Nucleus accumbens (tissue), 56 donors: Measurements from ENCODE around the gene ARHGAP8.
"Not testable (repeated sequence)": the region's sequence is repeated elsewhere in the genome, so short reads cannot be mapped to it uniquely, and the experiment has no call there.

ENCODE experiments used
- DNase-seq, 56 donors: peaks; one replicate each; lab custom pipeline; 2025; lab: John Stamatoyannopoulos, UW

ARHGAP8 gene

GRCh38 chr22:44847380-44847779 lies 95.0 kb downstream of the ARHGAP8 start:
- DNase-seq = peak in 5 of 56 donors; percentile 3 to 13 (median 6)

DNA sequence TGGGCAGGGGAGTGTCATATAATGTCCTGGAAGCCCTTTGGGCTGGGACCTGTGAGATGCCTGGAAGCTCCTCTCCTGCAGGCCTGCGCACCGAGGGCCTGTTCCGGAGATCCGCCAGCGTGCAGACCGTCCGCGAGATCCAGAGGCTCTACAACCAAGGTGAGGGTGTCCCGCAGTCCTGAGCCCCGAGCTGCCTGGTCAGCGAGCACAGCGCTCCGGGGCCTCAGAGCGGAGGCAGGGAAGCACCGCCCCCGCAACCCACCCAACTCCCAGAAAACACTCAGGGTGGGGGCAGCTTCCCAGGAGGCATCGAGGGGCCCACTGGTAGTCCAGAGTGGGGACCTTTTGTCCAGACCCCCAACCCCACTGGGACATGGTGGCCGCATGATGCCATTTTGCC lies 95.5 kb downstream of the ARHGAP8 start:
- no peak for DNase-seq

DNA sequence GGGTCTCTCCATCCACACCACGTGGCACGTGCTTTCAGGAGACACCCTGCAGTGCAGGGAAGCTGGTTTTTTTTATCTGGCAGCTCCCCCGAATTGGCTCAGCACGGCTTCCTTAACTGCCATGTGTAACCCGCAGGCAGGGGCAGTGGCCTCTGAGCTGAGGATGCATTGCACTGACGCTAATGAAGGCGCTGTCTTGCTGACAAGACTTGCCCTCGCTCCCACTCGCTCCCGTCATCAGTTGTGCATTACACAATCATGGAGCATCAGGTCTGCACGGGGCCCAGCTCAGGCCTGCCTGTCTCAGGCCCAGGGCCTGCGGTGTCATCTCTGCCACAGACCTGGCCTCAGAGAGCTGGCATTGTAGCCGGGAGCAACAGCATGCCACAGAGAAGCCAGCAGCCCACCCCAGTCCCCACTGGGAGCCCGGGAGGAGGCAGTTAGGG lies 95.9 kb downstream of the ARHGAP8 start:
- DNase-seq = no peak

DNA sequence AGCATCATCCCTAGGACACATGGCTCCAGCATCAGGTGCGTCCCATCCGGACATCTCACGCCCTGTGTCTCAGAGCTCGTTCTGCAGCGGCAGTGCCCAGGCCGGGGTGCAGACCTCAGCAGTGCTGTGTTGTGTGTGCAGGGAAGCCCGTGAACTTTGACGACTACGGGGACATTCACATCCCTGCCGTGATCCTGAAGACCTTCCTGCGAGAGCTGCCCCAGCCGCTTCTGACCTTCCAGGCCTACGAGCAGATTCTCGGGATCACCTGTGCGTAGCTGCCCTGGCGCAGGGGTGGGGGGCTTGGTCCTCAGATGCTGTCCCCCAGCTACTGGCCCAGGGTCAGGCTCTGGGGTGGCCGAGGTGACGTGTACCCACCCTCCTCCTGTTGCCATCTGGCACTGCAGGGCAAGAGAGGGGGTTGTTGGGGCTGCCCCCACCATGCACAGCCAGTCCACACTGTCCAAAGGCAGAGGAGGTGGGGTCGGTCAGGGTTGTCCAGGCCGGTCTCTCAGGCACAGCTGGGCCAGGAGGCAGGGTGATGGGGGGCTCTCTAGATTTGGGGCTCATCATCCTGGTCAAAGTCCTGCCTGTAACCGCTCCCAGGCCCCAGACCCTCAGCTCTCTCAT lies 96.5 kb downstream of the ARHGAP8 start:
- no peak for DNase-seq

DNA sequence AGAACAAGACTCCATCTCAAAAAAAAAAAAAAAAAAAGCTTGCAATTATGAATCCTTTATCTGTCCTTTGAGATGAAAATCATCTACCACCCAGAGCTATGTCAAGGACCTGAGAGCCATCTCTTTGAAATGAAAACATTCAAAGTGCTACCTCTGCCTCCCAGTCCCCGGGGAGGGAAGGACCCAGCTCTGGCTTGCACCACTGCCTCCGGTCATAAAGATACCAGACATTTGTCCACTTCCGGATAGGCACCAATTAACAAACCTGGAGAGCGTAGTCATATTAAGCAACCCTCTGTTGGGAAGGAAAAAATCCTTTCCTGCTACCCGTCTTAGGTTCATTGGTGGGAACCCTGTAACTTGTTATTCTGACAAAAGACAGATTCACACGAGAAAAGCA lies 98.6 kb downstream of the ARHGAP8 start:
- DNase-seq = no peak

- DNase-seq = not testable (repeated sequence)
These were observed 102.3 kb downstream of the ARHGAP8 start for GRCh38 chr22:44854641-44855040.

- no peak for DNase-seq
These were observed 103.5 kb downstream of the ARHGAP8 start for GRCh38 chr22:44855855-44856254.

GRCh38 chr22:44858819-44859218 lies 106.4 kb downstream of the ARHGAP8 start:
- DNase-seq = not testable (repeated sequence)

- DNase-seq = no peak
These were observed 107.3 kb downstream of the ARHGAP8 start for GRCh38 chr22:44859641-44860040.

DNA sequence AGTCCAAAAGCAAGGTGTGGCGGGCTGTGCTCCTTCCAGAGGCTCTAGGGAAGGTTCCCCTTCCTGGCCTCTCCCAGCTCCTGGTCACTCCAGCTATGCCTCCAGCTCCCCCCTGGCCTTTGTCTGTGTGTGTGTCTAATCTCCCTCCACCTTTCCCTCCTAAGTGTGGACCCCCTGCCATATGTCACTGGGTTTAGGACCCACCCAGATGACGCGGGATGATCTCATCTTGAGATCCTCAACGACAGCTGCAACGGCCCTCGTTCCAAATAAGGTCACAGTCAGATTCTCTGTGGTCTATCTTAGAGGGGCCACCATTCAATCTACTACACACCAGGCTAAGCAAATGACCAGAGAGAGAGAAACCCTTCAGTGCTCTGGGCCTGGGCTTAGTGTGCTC lies 107.9 kb downstream of the ARHGAP8 start:
- DNase-seq = no peak

- DNase-seq = no peak
These were observed 108.9 kb downstream of the ARHGAP8 start for GRCh38 chr22:44861245-44861644.

DNA sequence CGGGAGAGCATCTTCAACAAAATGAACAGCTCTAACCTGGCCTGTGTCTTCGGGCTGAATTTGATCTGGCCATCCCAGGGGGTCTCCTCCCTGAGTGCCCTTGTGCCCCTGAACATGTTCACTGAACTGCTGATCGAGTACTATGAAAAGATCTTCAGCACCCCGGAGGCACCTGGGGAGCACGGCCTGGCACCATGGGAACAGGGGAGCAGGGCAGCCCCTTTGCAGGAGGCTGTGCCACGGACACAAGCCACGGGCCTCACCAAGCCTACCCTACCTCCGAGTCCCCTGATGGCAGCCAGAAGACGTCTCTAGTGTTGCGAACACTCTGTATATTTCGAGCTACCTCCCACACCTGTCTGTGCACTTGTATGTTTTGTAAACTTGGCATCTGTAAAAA lies 109.9 kb downstream of the ARHGAP8 start:
- DNase-seq = no peak

DNA sequence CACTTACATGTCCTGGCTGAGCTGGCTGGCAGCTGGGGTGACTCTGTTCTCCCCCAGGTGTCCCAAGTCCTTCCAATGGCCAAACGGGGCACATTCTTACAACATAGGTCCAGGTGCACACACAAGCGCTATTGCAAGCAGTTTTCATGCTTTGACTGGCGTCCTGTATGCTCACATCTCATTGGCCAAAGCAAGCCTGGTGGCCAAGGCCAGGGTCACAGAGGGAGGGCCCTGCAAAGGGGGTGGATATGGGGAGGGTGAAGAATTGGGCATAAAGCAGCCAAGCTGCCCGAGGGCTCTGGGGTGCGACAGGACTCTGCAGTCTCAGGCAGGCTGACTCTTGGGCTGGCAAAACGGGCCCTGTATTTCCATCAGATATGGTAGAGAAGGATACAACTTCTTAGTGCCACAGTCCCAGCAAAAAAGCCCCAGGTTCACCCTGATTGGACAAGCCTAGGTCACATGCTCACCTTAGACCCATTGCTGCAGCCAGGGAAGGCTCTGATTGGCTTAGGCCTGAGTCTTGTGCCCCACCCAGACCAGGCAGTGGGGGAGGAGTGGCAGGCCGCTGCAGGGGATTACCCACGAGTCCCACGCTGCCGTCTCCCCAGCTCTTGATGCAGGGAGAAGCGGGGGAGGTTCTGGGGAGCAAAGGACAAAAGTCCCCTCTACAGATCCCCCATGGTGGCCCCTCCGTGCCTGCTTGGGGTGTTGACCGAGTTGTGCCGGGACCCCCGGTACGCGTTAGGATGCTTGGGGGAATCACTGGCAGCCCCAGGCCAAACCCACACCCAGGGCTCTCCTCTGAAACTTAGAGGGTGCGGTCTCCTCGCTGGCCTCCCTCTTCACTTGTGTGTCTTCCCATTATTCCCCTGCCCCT lies 110.8 kb downstream of the ARHGAP8 start:
- DNase-seq = no peak

DNA sequence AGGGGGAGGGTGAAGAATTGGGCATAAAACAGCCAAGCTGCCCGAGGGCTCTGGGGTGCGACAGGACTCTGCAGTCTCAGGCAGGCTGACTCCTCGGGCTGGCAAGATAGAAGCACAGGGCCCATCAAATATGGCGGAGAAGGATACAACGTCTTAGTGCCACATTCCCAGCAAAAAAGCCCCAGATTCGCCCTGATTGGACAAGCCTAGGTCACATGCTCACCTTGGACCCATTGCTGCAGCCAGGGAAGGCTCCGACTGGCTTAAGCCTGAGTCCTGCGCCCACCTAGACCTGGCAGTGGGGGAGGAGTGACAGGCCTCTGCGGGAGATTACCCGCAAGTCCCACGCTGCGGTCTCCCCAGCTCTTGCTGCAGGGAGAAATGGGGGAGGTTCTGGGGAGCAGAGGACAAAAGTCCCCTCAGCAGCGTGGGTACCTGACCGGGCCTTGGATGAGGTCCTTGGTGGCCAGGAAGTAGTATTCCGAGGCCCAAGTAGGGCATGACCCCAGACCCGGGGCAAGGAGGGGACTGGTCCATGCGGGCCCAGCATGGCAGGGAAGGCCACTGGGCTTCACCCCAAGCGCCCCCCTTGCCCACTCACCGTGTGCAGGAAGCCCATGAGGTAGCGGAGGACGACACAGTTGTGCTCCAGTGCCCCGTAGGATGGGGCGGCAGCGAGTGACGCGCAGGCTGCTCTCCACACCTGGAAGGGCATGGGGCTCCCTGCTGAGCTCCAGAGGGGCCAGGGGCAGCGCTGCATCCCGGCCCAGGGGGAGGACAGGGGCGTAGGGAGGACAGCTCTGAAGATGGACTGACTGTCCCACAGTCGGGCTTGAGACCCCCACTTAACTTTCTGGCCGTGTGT lies 113.0 kb downstream of the ARHGAP8 start:
- DNase-seq = no peak

- peak in 4 of 56 donors; percentile 1 to 18 (median 6) for DNase-seq
These were observed 116.8 kb downstream of the ARHGAP8 start for GRCh38 chr22:44869196-44869595.

DNA sequence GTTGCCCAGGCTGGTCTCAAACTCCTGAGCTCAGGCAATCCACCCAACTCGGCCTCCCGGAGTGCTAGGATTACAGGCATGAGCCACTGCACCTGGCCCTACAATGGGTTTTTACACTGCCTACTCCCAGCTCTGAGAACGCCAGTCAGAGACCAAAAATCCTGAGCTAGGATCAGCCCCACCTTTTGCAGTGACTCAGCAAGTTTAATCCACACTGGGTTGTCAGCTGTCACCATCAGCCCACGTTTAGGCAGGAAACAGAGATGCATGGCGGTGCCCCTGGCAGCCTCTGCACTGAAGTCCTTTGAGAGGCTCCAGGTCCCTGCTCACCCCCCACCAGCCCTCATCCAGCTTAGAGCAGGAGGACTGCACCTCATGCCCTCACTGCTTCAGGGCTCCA lies 117.6 kb downstream of the ARHGAP8 start:
- DNase-seq = peak in 31 of 56 donors; percentile 5 to 75 (median 29)

- no peak for DNase-seq
These were observed 119.4 kb downstream of the ARHGAP8 start for GRCh38 chr22:44871782-44872181.

DNA sequence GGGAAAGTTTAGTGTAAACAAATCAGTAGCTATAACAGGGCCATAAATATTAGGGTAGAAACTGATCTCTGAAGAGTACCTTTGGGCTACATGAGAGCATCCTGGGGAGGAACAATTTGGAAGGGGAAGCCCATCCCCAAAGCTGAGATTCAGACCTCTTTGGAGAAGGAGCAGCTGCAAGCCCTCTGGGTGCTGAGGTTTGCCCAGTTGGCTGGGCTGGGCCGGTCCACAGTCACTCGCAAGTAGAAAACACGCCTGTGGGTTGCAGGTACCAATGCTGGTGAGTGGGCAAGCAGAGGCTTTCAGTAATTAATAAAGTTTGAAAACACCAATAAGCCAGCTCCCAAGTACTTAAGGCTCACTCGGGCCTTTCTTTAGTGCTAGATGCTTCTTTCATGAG lies 124.5 kb downstream of the ARHGAP8 start:
- no peak for DNase-seq

DNA sequence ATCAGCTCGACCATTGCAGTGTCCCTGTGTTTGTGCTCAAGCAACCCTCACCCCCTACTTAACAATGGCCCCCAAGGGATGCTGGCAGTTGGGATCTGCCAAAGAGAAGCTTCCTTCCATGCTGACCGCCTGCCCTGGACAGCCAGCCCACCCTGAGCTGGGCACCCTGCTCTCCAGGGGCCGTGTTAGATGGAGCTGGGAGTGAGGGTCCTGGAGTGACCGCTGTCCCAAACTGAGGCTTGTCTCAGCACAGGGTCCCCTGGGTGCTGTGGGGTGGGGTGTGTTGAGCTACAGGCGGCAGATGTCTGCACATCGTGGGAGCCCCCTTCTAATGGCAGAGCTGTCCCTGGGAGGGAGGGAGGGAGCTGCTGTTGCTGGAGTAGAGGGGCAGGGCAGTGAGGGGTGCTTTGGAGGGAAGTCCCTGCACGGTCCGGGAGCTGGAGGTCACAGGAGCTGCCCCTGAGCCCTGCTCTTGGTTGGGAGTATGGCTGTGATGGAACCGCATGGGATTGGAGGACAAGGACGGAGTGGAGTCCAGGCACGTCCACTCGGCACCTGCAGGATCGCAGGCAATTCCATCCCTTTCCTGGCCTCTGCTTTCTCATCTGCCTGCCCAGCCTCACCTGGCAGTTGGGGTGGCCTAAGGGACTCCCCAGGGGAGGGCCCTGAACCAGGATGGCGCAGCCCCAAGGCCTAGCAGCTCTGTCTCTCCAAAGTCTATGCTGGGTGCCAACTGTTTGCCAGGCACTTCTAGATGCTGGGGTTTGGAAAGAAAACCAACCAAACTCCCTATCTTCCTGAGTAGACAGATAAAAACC lies 126.3 kb downstream of the ARHGAP8 start:
- DNase-seq = no peak

DNA sequence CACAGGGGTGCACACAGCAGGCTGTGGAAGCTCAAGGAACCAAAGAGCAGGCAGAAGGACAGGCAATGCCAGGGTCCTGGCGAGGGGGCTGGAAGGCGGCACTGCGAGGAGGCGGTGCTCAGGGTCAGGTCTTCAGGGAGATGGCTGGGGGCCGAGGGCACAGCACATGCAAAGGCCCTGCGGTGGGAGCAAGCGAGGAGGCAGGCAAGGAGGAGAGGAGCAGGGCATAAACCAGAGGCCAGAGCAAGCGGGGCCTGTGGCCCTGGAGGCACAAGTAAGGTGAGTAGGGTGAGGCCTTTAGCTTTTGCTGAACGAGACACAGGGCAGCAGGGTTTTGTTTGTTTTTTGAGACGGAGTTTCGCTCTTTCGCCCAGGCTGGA lies 126.9 kb downstream of the ARHGAP8 start:
- DNase-seq = no peak
